GM23338 (cell line): ENCODE results near the gene DCBLD1. TPM values are rescaled to one million over a fixed set of nuclear protein-coding genes. Genes with fewer than 3 reads are reported as not detected.

Experiments
- ATAC-seq: fragments of 200-7000 bp; cut with Tn5 transposase; 3 replicates; pipeline ENCODE4 v1.9.1; 2020
- DNase-seq: peaks from one replicate; pipeline ENCODE4 v3.0.0-alpha.2; 2015; ENCODE audit warnings: low spot score
- H2AFZ ChIP-seq: fragments of 200-600 bp; sonication (generic); 2 replicates; pipeline ENCODE4 v1.8.0; 2016; ENCODE audit warnings: antibody characterized with exemption, mild to moderate bottlenecking, moderate library complexity
- H3F3A ChIP-seq: fragments of 200-600 bp; sonication (generic); replicated peaks from 2 replicates; pipeline ENCODE4 v1.8.0; 2017; ENCODE audit warnings: antibody characterized with exemption, mixed run types, low read depth
- H3K27ac ChIP-seq: fragments of 200-600 bp; sonication (generic); 2 replicates; pipeline ENCODE4 v1.6.1; 2016; ENCODE audit warnings: low read depth
- H3K27me3 ChIP-seq: fragments of 200-600 bp; sonication (generic); 2 replicates; pipeline ENCODE4 v1.8.0; 2016; ENCODE audit warnings: mild to moderate bottlenecking, mixed run types, moderate library complexity; ENCODE audit not compliant: insufficient read depth
- H3K36me3 ChIP-seq: fragments of 200-600 bp; sonication (generic); 2 replicates; pipeline ENCODE4 v1.8.0; 2016; ENCODE audit warnings: mild to moderate bottlenecking; ENCODE audit not compliant: insufficient read depth
- H3K4me1 ChIP-seq: fragments of 200-600 bp; sonication (generic); 2 replicates; pipeline ENCODE4 v1.8.0; 2016; ENCODE audit warnings: mild to moderate bottlenecking, moderate library complexity; ENCODE audit not compliant: insufficient read depth
- H3K4me2 ChIP-seq: fragments of 200-600 bp; sonication (generic); 2 replicates; pipeline ENCODE4 v1.7.1; 2017; ENCODE audit warnings: mixed run types
- H3K4me3 ChIP-seq: fragments of 200-600 bp; sonication (generic); 2 replicates; pipeline ENCODE4 v1.6.1; 2016; ENCODE audit warnings: mixed run types
- H3K79me2 ChIP-seq: fragments of 200-600 bp; sonication (generic); replicated peaks from 2 replicates; pipeline ENCODE4 v1.8.0; 2017; ENCODE audit warnings: mild to moderate bottlenecking; ENCODE audit not compliant: insufficient read depth
- H3K9me2 ChIP-seq: fragments of 200-600 bp; sonication (generic); 2 replicates; pipeline ENCODE4 v1.8.0; 2017; ENCODE audit not compliant: insufficient read depth
- H4K20me1 ChIP-seq: fragments of 200-600 bp; sonication (generic); replicated peaks from 2 replicates; pipeline ENCODE4 v1.8.0; 2017; ENCODE audit warnings: mild to moderate bottlenecking; ENCODE audit not compliant: insufficient read depth
- H3K27ac Mint-ChIP-seq: 2 replicates; pipeline ENCODE4 v1.8.0; 2020; ENCODE audit warnings: inconsistent platforms, mild to moderate bottlenecking, moderate library complexity, mixed read lengths
- H3K27me3 Mint-ChIP-seq: 3 replicates; pipeline ENCODE4 v1.8.0; 2022; ENCODE audit warnings: low read depth, mild to moderate bottlenecking, moderate library complexity, mixed read lengths, inconsistent platforms; ENCODE audit not compliant: insufficient read depth, poor library complexity
- H3K36me3 Mint-ChIP-seq: 3 replicates; pipeline ENCODE4 v1.8.0; 2021; ENCODE audit warnings: low read depth, mild to moderate bottlenecking, inconsistent platforms, moderate library complexity, mixed read lengths
- H3K4me1 Mint-ChIP-seq: 3 replicates; pipeline ENCODE4 v1.8.0; 2020; ENCODE audit warnings: mild to moderate bottlenecking, inconsistent platforms, mixed read lengths
- H3K4me3 Mint-ChIP-seq: 3 replicates; pipeline ENCODE4 v1.8.0; 2021; ENCODE audit warnings: moderate library complexity, mild to moderate bottlenecking, inconsistent platforms, mixed read lengths
- H3K9me3 Mint-ChIP-seq: 3 replicates; pipeline ENCODE4 v1.8.0; 2020; ENCODE audit warnings: moderate library complexity, mild to moderate bottlenecking, inconsistent platforms, mixed read lengths
- CREB1 ChIP-seq: fragments of 250-450 bp; sonication (Bioruptor Pico); IDR thresholded peaks from 2 replicates; pipeline ENCODE4 v1.5.0; 2020; ENCODE audit warnings: low read depth, mild to moderate bottlenecking, moderate library complexity
- CTCF ChIP-seq, 2 experiments: fragments of 200-600 bp in 1 of 2; sonication (generic) in 1 of 2; conservative IDR thresholded peaks; 2 replicates each; pipeline versions ENCODE4 v1.5.1 to v1.6.1; 2016 to 2017; ENCODE audit warnings: antibody characterized with exemption in 2 of 2, low read depth in 2 of 2, mild to moderate bottlenecking in 2 of 2, moderate library complexity in 1 of 2
- ETS1 ChIP-seq: IDR thresholded peaks from 2 replicates; pipeline ENCODE4 v1.6.1; 2016; ENCODE audit warnings: antibody characterized with exemption
- EZH2 ChIP-seq: fragments of 200-600 bp; sonication (generic); IDR thresholded peaks from one replicate; pipeline ENCODE4 v1.8.0; 2017; ENCODE audit warnings: antibody characterized with exemption, mild to moderate bottlenecking, low read depth; ENCODE audit not compliant: unreplicated experiment
- EZH2phosphoT487 ChIP-seq: fragments of 200-600 bp; sonication (generic); IDR thresholded peaks from one replicate; pipeline ENCODE4 v1.8.1; 2018; ENCODE audit warnings: antibody characterized with exemption; ENCODE audit not compliant: unreplicated experiment
- JUNB ChIP-seq: IDR thresholded peaks from one replicate; pipeline ENCODE4 v1.6.1; 2016; ENCODE audit warnings: antibody characterized with exemption; ENCODE audit not compliant: unreplicated experiment
- NANOG ChIP-seq: IDR thresholded peaks from 2 replicates; pipeline ENCODE4 v1.6.1; 2016; ENCODE audit warnings: antibody characterized with exemption, borderline replicate concordance
- POLR2AphosphoS5 ChIP-seq: IDR thresholded peaks from 2 replicates; pipeline ENCODE4 v1.6.1; 2016; ENCODE audit warnings: antibody characterized with exemption, low read depth
- REST ChIP-seq: IDR thresholded peaks from one replicate; pipeline ENCODE4 v1.6.1; 2018; ENCODE audit warnings: antibody characterized with exemption; ENCODE audit not compliant: unreplicated experiment
- STAT1 ChIP-seq: IDR thresholded peaks from one replicate; pipeline ENCODE4 v1.6.1; 2016; ENCODE audit warnings: antibody characterized with exemption; ENCODE audit not compliant: unreplicated experiment
- ZNF114 ChIP-seq: fragments of 250-450 bp; sonication (Bioruptor Pico); IDR thresholded peaks from 2 replicates; pipeline ENCODE4 v1.5.0; 2020; ENCODE audit warnings: mild to moderate bottlenecking, moderate library complexity
- ZNF331 ChIP-seq: fragments of 250-450 bp; sonication (Bioruptor Pico); IDR thresholded peaks from 2 replicates; pipeline ENCODE4 v1.5.0; 2020; ENCODE audit warnings: low read depth, mild to moderate bottlenecking, moderate library complexity
- ZNF462 ChIP-seq: fragments of 250-450 bp; sonication (Bioruptor Pico); IDR thresholded peaks from 2 replicates; pipeline ENCODE4 v1.5.0; 2020; ENCODE audit warnings: mild to moderate bottlenecking, moderate library complexity
- polyA plus RNA-seq: library from polyadenylated mRNA; unstranded; fragments of >200 nt; fragmentation: Nextera tagmentation; extraction: Ambion mirVana; gene quantifications from 2 replicates; pipeline ENCODE4 v1.2.1, GENCODE V29; 2016
- total RNA-seq: library from RNA; depleted of rRNA; stranded (reverse); fragments of >200 nt; shearing (Covaris generic); gene quantifications from 2 replicates; pipeline ENCODE4 v1.2.3, GENCODE V29; 2014

DCBLD1 gene
- total and polyA plus RNA-seq, 2 experiments from 2014 or later: 4.2 to 7.6 TPM

GRCh38 chr6:117552618-117553017, 70.1 kb downstream of the DCBLD1 start:
- no peak overlapping the region for H3K4me3 ChIP-seq
- H3K79me2 ChIP-seq: no peaks in the 10 kb centered on the region
- ATAC-seq: no peak
- DNase-seq: no peak
- no peaks in the 10 kb centered on the region for H3F3A ChIP-seq
- H2AFZ ChIP-seq: no peak overlapping the region
- peaks cover 28% of the 10 kb centered on the region; the same call in 2 of the 3 replicates for H3K4me1 Mint-ChIP-seq
- no peaks in the 10 kb centered on the region for H3K27me3 Mint-ChIP-seq
- H3K9me3 Mint-ChIP-seq: no peaks in the 10 kb centered on the region
- no peaks in the 10 kb centered on the region for H3K36me3 ChIP-seq
- H3K4me1 ChIP-seq: peaks cover 28% of the 10 kb centered on the region
- peaks cover 20% of the 10 kb centered on the region for H3K27me3 ChIP-seq
- no peak overlapping the region for H3K4me3 Mint-ChIP-seq
- H3K4me2 ChIP-seq: no peak overlapping the region
- no peaks in the 10 kb centered on the region for H3K9me2 ChIP-seq
- TF ChIP-seq ZNF114 (CRISPR knock-in tag) (no peak), EZH2phosphoT487 (no peak), ETS1 (no peak), NANOG (no peak), JUNB (no peak), ZNF462 (no peak), CREB1 (CRISPR knock-in tag) (no peak), EZH2 (no peak), POLR2AphosphoS5 (no peak), ZNF331 (no peak), REST (no peak), CTCF (conservative IDR thresholded peaks at IDR 0.05; ENCODE audit: low read depth in 2 of 2) (no peak), STAT1 (no peak)
- no peak overlapping the region for H3K27ac ChIP-seq
- no peak overlapping the region for H3K27ac Mint-ChIP-seq
- no peaks in the 10 kb centered on the region for H3K36me3 Mint-ChIP-seq
- no peaks in the 10 kb centered on the region for H4K20me1 ChIP-seq
